Measurements from ENCODE around the gene BSN. TPM values are rescaled to one million over a fixed set of nuclear protein-coding genes. Genes with fewer than 3 reads are reported as not detected.

BSN gene
- total and polyA plus RNA-seq, 2 donors = 0.39 to 0.48 TPM

DNA sequence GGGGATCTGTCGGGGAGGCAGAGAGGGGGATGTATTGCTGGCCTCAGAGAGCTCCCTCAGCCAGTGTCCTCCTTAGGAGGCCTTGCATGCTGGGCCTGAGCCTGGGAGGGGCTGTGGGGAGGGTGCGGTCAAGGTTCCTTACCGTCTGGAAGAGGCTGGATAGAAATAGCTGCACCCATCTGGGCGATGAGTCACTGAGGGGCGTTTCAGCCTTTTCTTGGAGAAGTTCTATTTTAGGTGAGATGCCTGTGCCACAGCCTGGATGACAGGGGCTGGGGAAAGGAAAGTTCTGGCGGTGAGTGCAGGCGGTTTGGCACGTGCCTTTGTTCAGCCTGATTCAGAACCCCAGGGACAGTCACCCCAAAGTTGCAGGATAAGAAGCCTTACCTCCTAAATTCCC lies 84.2 kb downstream of the BSN start:
- Histone ChIP-seq H3K36me3 (ENCODE audit: insufficient read depth) (no peaks in the 10 kb centered on the region), H3K4me1 (ENCODE audit: insufficient read depth) (no peaks in the 10 kb centered on the region), H3K4me3 (ENCODE audit: low read depth, low read length) (no peak overlapping the region), H3K27ac (ENCODE audit: low read depth) (no peak overlapping the region)
- 48% methylated on average over 8 of the region's 8 CpGs for WGBS
- no peak for DNase-seq (ENCODE audit: extremely low spot score)

DNA sequence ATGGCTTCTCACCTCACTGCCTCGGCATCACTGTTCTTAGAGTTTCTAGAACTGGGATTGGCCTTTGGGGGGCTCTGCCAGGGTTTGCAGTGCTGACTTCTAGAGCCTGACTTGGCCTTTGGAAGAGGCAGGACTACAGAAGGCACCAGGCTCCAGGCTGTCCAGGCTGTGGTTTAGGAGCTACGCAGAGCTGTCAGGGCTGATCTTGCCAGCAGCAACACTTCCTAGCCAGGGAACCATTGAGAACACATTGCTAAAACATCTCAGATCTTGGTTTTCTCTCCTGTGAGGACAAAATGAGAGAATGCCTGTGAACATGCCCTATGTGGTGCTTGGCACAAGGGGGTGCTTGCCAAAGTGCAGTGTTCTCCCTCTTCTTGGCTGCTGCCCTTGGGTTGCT lies 85.3 kb downstream of the BSN start:
- Histone ChIP-seq H3K4me1 (ENCODE audit: insufficient read depth) (no peaks in the 10 kb centered on the region), H3K27ac (ENCODE audit: low read depth) (no peak overlapping the region), H3K4me3 (ENCODE audit: low read depth, low read length) (no peak overlapping the region), H3K36me3 (ENCODE audit: insufficient read depth) (no peaks in the 10 kb centered on the region)
- DNase-seq (ENCODE audit: extremely low spot score) = no peak
- 73% methylated on average over 2 of the region's 2 CpGs for WGBS

- H3K4me1 ChIP-seq (ENCODE audit: insufficient read depth) = no peaks in the 10 kb centered on the region
- H3K36me3 ChIP-seq (ENCODE audit: insufficient read depth) = no peaks in the 10 kb centered on the region
- no peak overlapping the region for H3K27ac ChIP-seq (ENCODE audit: low read depth)
- DNase-seq (ENCODE audit: extremely low spot score) = no peak
- H3K4me3 ChIP-seq (ENCODE audit: low read depth, low read length) = no peak overlapping the region
- 58% methylated on average over 7 of the region's 7 CpGs for WGBS
These were observed 87.0 kb downstream of the BSN start for GRCh38 chr3:49641292-49641691.

- 92% methylated on average over 14 of the region's 14 CpGs for WGBS
- no peak for DNase-seq (ENCODE audit: extremely low spot score)
These were observed 87.8 kb downstream of the BSN start for GRCh38 chr3:49641921-49642707.

GRCh38 chr3:49642708-49643145 lies 88.5 kb downstream of the BSN start:
- Histone ChIP-seq H3K36me3 (ENCODE audit: insufficient read depth) (no peaks in the 10 kb centered on the region), H3K4me1 (ENCODE audit: insufficient read depth) (no peaks in the 10 kb centered on the region)
- WGBS = 96% methylated on average over 9 of the region's 9 CpGs

More at GRCh38 chr3:49641921-49642707, 87.8 kb downstream of the BSN start:
- no peak overlapping the region for H3K4me3 ChIP-seq (ENCODE audit: low read depth, low read length)
- no peak overlapping the region for H3K27ac ChIP-seq (ENCODE audit: low read depth)
- H3K36me3 ChIP-seq (ENCODE audit: insufficient read depth) = no peaks in the 10 kb centered on the region
- H3K4me1 ChIP-seq (ENCODE audit: insufficient read depth) = no peaks in the 10 kb centered on the region

DNA sequence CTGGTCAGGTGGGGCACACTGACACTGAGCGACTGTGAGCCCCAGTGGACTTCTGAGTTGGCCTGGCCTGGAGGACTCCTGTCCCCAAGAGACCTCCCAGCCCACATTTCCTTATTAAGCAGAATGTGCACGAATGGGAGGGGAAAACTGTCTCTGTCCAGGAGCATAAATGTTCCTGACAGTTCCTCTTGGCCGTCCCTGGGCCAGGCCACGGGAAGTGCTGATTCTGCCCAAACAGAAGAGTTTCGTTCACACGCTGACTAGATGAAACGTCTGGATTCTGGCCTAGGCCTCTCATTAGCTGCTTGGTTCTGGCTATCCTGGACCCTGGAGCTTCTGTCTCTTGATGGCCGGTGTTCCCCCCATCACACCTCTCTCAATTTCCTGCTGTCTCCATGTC lies 90.4 kb downstream of the BSN start:
- Histone ChIP-seq H3K36me3 (ENCODE audit: insufficient read depth) (no peaks in the 10 kb centered on the region), H3K27ac (ENCODE audit: low read depth) (no peak overlapping the region), H3K4me1 (ENCODE audit: insufficient read depth) (no peaks in the 10 kb centered on the region), H3K4me3 (ENCODE audit: low read depth, low read length) (no peak overlapping the region)
- DNase-seq (ENCODE audit: extremely low spot score) = no peak
- WGBS = 76% methylated on average over 8 of the region's 8 CpGs

More at GRCh38 chr3:49642708-49643145, 88.5 kb downstream of the BSN start:
- H3K4me3 ChIP-seq (ENCODE audit: low read depth, low read length) = no peak overlapping the region
- no peak overlapping the region for H3K27ac ChIP-seq (ENCODE audit: low read depth)
- no peak for DNase-seq (ENCODE audit: extremely low spot score)

DNA sequence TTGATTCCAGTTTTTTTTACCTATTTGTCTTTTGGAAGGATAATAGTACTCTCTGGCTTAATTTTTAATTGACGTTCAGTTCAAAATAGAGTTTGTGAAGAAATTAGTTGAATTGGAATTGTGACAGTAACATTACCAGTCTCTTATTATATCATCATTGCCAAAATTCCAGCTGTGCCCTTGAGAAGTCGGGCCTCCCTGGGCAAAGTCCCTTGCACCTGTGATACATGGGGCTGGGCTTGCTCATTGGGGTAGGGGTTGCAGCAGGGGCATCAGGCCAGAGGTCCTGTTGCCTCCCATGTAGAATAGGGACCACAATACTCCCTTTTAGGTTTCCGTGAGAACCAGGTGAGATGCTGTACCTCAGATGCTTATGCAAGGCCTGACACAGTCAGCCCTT lies 92.0 kb downstream of the BSN start:
- H3K27ac ChIP-seq (ENCODE audit: low read depth) = no peak overlapping the region
- no peak overlapping the region for H3K4me3 ChIP-seq (ENCODE audit: low read depth, low read length)
- 92% methylated on average over 3 of the region's 3 CpGs for WGBS
- no peaks in the 10 kb centered on the region for H3K36me3 ChIP-seq (ENCODE audit: insufficient read depth)
- DNase-seq (ENCODE audit: extremely low spot score) = no peak
- no peaks in the 10 kb centered on the region for H3K4me1 ChIP-seq (ENCODE audit: insufficient read depth)

- WGBS = 57% methylated on average over 2 of the region's 2 CpGs
- H3K27ac ChIP-seq (ENCODE audit: low read depth) = no peak overlapping the region
- DNase-seq (ENCODE audit: extremely low spot score) = no peak
- H3K4me1 ChIP-seq (ENCODE audit: insufficient read depth) = no peaks in the 10 kb centered on the region
- H3K36me3 ChIP-seq (ENCODE audit: insufficient read depth) = no peaks in the 10 kb centered on the region
- H3K4me3 ChIP-seq (ENCODE audit: low read depth, low read length) = no peak overlapping the region
These were observed 93.5 kb downstream of the BSN start for GRCh38 chr3:49647741-49648140.

DNA sequence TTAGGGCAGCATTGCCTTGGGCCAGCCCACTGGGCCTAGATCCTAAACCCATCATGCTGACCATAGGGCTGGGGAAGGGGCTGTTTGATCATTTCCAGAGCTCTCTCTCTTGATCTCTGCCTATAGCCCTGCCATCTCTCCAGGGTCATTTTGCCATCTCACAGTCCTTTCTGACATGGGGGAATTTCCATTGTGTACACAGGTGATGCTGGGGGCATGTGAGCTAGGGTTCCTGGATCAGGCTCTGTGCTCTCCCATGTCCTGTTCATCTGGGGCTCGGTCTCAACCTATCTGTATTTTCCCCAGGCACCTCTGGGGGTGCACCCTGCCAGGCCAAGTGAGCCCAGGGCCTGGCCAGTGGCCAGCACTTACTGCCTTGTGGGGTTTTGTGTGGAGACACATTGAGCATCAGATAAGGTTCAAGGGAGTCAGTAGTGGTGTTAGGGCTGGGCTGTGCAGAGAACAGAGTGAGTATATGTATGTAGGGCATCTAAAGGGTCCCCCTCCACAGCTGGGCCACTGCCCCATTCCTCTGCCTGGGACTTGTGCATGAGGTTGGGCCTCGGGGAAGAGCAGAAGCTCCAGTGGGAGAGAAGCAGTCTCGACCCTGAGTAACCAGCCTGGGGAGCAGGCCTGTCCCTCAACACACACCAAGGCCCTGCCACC lies 94.2 kb downstream of the BSN start:
- 78% methylated on average over 3 of the region's 3 CpGs for WGBS
- no peaks in the 10 kb centered on the region for H3K4me1 ChIP-seq (ENCODE audit: insufficient read depth)

DNA sequence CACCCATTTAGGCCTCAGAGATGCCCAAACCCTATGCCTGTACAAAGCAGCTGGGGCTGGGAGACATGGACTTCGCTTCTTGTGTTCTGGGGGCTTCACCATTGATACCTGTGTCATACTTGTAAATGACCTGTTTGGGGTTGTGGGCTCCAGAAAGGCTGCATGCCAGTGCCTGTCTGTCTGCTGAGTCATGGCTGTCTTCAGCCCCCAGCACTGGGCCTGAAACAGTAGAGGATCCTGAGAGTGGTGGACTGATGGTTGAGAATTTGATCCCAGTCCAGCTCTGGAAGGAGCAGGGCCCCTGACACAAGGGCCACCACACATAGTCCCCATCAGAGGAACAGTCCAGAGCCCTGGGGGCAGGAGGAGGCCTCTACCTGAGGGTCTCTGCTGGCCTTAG lies 95.3 kb downstream of the BSN start:
- Histone ChIP-seq H3K4me3 (ENCODE audit: low read depth, low read length) (no peak overlapping the region), H3K36me3 (ENCODE audit: insufficient read depth) (no peaks in the 10 kb centered on the region), H3K27ac (ENCODE audit: low read depth) (no peak overlapping the region), H3K4me1 (ENCODE audit: insufficient read depth) (no peaks in the 10 kb centered on the region)
- WGBS = 94% methylated on average over 1 of the region's 1 CpG
- no peak for DNase-seq (ENCODE audit: extremely low spot score)

More for the DNA sequence above, 94.2 kb downstream of the BSN start:
- no peak for DNase-seq (ENCODE audit: extremely low spot score)
- Histone ChIP-seq H3K36me3 (ENCODE audit: insufficient read depth) (no peaks in the 10 kb centered on the region), H3K4me3 (ENCODE audit: low read depth, low read length) (no peak overlapping the region), H3K27ac (ENCODE audit: low read depth) (no peak overlapping the region)

DNA sequence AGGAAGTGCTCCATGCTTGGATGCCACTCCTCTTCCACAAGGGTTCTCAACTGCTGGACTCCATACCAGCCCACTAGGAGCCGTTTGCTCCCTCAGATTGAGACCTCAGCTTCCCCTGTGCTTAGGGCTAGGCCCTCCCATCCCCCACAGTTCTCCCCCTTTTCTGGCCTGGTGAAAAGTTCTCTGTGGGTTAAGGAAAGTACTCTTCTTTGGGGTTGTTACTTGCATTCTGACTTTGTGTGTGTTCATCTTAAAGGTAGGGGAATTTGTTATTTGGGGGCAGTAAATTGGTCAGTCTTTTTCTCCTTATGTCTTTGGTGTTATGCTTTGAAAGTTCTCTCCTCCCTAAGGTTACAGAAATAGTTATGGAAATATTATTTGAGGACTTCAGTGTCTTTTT lies 95.9 kb downstream of the BSN start:
- Histone ChIP-seq H3K4me3 (ENCODE audit: low read depth, low read length) (no peak overlapping the region), H3K27ac (ENCODE audit: low read depth) (no peak overlapping the region), H3K4me1 (ENCODE audit: insufficient read depth) (no peaks in the 10 kb centered on the region), H3K36me3 (ENCODE audit: insufficient read depth) (no peaks in the 10 kb centered on the region)
- DNase-seq (ENCODE audit: extremely low spot score) = no peak
- 68% methylated on average over 1 of the region's 1 CpG for WGBS

- H3K27ac ChIP-seq (ENCODE audit: low read depth) = no peak overlapping the region
- no peak for DNase-seq (ENCODE audit: extremely low spot score)
- H3K4me3 ChIP-seq (ENCODE audit: low read depth, low read length) = no peak overlapping the region
- H3K36me3 ChIP-seq (ENCODE audit: insufficient read depth) = no peaks in the 10 kb centered on the region
- 59% methylated on average over 8 of the region's 8 CpGs for WGBS
- no peaks in the 10 kb centered on the region for H3K4me1 ChIP-seq (ENCODE audit: insufficient read depth)
These were observed 96.4 kb downstream of the BSN start for GRCh38 chr3:49650637-49651036.

DNA sequence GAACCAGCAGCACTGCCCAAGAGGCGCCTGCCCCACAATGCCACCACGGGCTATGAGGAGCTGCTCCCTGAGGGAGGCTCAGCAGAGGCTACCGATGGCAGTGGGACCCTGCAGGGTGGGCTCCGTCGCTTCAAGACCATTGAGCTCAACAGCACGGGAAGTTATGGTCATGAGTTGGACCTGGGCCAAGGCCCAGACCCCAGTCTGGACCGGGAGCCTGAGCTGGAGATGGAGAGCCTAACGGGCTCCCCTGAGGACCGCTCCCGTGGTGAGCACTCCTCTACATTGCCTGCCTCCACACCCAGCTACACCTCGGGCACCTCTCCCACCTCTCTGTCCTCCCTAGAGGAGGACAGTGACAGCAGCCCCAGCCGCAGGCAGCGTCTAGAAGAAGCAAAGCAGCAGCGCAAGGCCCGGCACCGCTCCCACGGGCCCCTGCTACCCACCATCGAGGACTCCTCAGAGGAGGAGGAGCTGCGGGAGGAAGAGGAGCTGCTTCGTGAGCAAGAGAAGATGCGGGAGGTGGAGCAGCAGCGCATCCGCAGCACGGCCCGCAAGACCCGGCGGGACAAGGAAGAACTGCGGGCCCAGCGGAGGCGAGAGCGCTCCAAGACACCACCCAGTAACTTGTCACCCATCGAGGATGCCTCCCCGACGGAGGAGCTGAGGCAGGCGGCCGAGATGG lies 98.1 kb downstream of the BSN start:
- DNase-seq (ENCODE audit: extremely low spot score) = no peak
- no peak overlapping the region for H3K27ac ChIP-seq (ENCODE audit: low read depth)
- no peaks in the 10 kb centered on the region for H3K4me1 ChIP-seq (ENCODE audit: insufficient read depth)
- 90% methylated on average over 36 of the region's 36 CpGs for WGBS
- no peaks in the 10 kb centered on the region for H3K36me3 ChIP-seq (ENCODE audit: insufficient read depth)
- H3K4me3 ChIP-seq (ENCODE audit: low read depth, low read length) = no peak overlapping the region

Data from urinary bladder (tissue), 4 donors.